Measurements from ENCODE around the gene CADM1. TPM values are rescaled to one million over a fixed set of nuclear protein-coding genes. Genes with fewer than 3 reads are reported as not detected.

Gene CADM1
- polyA plus RNA-seq, 4 donors, result 2.2 to 10.9 (median 5.8) TPM

DNA sequence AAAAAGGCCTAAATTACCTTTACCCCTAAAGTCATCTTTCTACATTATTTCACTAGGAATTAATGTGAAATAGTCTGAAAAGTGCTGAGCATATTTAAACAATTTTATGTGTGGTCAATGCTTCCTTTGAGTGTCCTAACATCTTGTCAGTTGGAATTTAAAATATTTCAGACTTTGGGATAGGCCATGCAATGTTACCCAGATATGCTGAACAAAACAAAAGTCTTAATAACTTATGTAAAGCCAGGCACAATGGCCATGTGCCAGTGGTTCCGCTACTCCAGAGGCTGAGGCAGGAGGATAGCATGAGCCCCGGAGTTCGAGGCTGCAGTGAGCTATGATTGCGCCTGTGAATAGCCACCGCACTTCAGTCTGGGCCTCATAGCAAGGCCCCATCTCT is 137.4 kb downstream of the CADM1 start:
- Histone ChIP-seq H3K9me3 (ENCODE audit: control insufficient read depth in 2 of 2, insufficient read depth in 1 of 2, low read depth in 1 of 2, low read length in 1 of 2) (no peaks in the 10 kb centered on the region), H3K27me3 (ENCODE audit: control insufficient read depth in 3 of 3, insufficient read depth in 3 of 3, low read length in 3 of 3) (no peaks in the 10 kb centered on the region), H3K36me3 (ENCODE audit: control insufficient read depth in 3 of 3, insufficient read depth in 2 of 3, low read depth in 1 of 3, low read length in 3 of 3) (no peaks in the 10 kb centered on the region), H3K4me3 (ENCODE audit: low read depth in 1 of 3, low read length in 3 of 3) (no peak overlapping the region), H3K27ac (ENCODE audit: low read depth in 1 of 3, low read length in 2 of 3) (no peak overlapping the region), H3K4me1 (ENCODE audit: control insufficient read depth in 3 of 3, insufficient read depth in 2 of 3, low read depth in 1 of 3, low read length in 2 of 3) (no peaks in the 10 kb centered on the region)
- WGBS, 3 donors, result 94 to 96% (median 95%) methylated on average over 5 of the region's 5 CpGs
- no peak for DNase-seq
- FAIRE-seq, result no peak

DNA sequence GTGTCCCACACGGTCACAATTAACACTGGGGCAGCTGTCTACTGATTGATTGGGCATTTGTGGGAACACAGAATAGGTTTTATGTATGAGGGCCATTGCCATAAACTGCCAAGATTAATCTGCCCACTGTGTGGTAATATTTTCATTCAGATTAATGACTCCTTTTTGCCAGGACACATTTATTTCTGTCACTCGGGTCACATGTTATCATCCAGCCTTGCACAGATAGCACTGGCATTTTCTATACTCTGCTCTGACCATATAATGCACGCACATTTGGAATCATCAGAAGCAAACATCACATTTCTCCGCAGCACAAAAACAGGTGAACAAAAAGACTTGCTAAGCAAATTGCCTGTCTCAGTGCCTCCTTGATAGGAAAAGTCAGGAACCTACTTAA is 138.3 kb downstream of the CADM1 start:
- no peaks in the 10 kb centered on the region for H3K9me3 ChIP-seq (ENCODE audit: control insufficient read depth in 2 of 2, insufficient read depth in 1 of 2, low read depth in 1 of 2, low read length in 1 of 2)
- no peak for FAIRE-seq
- H3K27me3 ChIP-seq (ENCODE audit: control insufficient read depth in 3 of 3, insufficient read depth in 3 of 3, low read length in 3 of 3), result no peaks in the 10 kb centered on the region
- no peak overlapping the region for H3K27ac ChIP-seq (ENCODE audit: low read depth in 1 of 3, low read length in 2 of 3)
- 84 to 89% (median 87%) methylated on average over 4 of the region's 4 CpGs for WGBS, 3 donors
- no peak overlapping the region for H3K4me3 ChIP-seq (ENCODE audit: low read depth in 1 of 3, low read length in 3 of 3)
- no peaks in the 10 kb centered on the region for H3K4me1 ChIP-seq (ENCODE audit: control insufficient read depth in 3 of 3, insufficient read depth in 2 of 3, low read depth in 1 of 3, low read length in 2 of 3)
- no peak for DNase-seq
- no peaks in the 10 kb centered on the region for H3K36me3 ChIP-seq (ENCODE audit: control insufficient read depth in 3 of 3, insufficient read depth in 2 of 3, low read depth in 1 of 3, low read length in 3 of 3)

DNA sequence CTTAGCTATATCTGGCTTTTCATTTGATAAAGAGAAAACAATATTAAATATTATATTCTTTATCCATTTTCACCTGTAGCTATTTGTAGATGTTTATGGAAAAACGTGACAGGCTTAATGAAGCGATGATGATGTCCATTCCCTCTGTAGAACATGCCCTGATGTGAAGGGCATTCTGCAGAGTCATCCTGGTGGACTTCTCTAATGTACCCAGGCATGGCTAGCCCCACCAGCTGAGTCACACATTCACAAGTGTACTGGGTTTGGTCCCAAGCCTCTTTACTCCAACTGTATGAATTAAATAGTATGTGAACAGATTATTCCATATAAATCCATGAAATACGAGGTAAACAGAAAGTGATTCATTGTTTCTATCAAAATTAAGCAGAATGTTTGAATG is 139.3 kb downstream of the CADM1 start:
- H3K4me3 ChIP-seq (ENCODE audit: low read depth in 1 of 3, low read length in 3 of 3), result no peak overlapping the region
- no peaks in the 10 kb centered on the region for H3K9me3 ChIP-seq (ENCODE audit: control insufficient read depth in 2 of 2, insufficient read depth in 1 of 2, low read depth in 1 of 2, low read length in 1 of 2)
- H3K4me1 ChIP-seq (ENCODE audit: control insufficient read depth in 3 of 3, insufficient read depth in 2 of 3, low read depth in 1 of 3, low read length in 2 of 3), result no peaks in the 10 kb centered on the region
- 76 to 91% (median 89%) methylated on average over 3 of the region's 3 CpGs for WGBS, 3 donors
- FAIRE-seq (no peak), DNase-seq (no peak)
- no peaks in the 10 kb centered on the region for H3K36me3 ChIP-seq (ENCODE audit: control insufficient read depth in 3 of 3, insufficient read depth in 2 of 3, low read depth in 1 of 3, low read length in 3 of 3)
- H3K27me3 ChIP-seq (ENCODE audit: control insufficient read depth in 3 of 3, insufficient read depth in 3 of 3, low read length in 3 of 3), result no peaks in the 10 kb centered on the region
- H3K27ac ChIP-seq (ENCODE audit: low read depth in 1 of 3, low read length in 2 of 3), result no peak overlapping the region

DNA sequence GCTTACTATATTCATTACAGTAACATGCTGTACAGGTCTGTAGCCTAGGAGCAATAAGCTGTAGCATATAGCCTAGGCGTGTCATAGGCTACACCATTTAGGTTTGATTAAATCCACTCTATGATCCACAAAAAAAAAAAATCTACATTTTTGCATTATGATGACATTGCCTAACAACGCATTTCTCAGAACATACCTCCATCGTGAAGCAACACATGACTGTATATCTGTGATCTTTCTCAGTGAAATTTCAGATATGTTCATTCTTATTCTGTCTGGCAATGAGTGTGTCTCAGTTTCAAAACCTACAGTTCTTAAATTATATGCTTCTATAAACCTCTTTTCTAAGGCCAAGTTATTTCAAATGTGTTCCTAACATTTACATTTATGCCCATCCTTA is 140.3 kb downstream of the CADM1 start:
- Histone ChIP-seq H3K9me3 (ENCODE audit: control insufficient read depth in 2 of 2, insufficient read depth in 1 of 2, low read depth in 1 of 2, low read length in 1 of 2) (no peaks in the 10 kb centered on the region), H3K27me3 (ENCODE audit: control insufficient read depth in 3 of 3, insufficient read depth in 3 of 3, low read length in 3 of 3) (no peaks in the 10 kb centered on the region), H3K27ac (ENCODE audit: low read depth in 1 of 3, low read length in 2 of 3) (no peak overlapping the region), H3K36me3 (ENCODE audit: control insufficient read depth in 3 of 3, insufficient read depth in 2 of 3, low read depth in 1 of 3, low read length in 3 of 3) (no peaks in the 10 kb centered on the region), H3K4me1 (ENCODE audit: control insufficient read depth in 3 of 3, insufficient read depth in 2 of 3, low read depth in 1 of 3, low read length in 2 of 3) (no peaks in the 10 kb centered on the region), H3K4me3 (ENCODE audit: low read depth in 1 of 3, low read length in 3 of 3) (no peak overlapping the region)
- WGBS, 3 donors, result 87 to 93% (median 90%) methylated on average over 3 of the region's 3 CpGs
- DNase-seq (no peak), FAIRE-seq (no peak)

DNA sequence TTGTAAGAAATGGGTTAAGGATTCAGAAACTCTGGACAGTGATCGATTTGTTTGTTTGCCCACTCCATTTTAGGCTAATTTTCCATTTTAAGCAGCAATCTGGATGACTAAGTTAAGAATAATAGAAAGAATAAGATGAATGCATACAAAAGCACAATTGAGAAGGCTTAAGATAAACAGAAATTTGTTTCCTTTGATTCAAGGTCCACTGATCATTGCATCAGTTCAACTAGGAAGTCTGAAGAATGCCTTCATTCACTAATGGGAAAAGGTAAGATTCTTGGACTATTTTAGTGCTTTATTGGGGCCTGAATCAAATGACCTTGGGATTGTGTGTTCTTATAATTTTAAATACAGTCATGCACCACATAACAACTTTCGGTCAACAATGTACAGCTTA is 140.8 kb downstream of the CADM1 start:
- Histone ChIP-seq H3K27ac (ENCODE audit: low read depth in 1 of 3, low read length in 2 of 3) (no peak overlapping the region), H3K4me3 (ENCODE audit: low read depth in 1 of 3, low read length in 3 of 3) (no peak overlapping the region), H3K4me1 (ENCODE audit: control insufficient read depth in 3 of 3, insufficient read depth in 2 of 3, low read depth in 1 of 3, low read length in 2 of 3) (no peaks in the 10 kb centered on the region), H3K27me3 (ENCODE audit: control insufficient read depth in 3 of 3, insufficient read depth in 3 of 3, low read length in 3 of 3) (no peaks in the 10 kb centered on the region), H3K9me3 (ENCODE audit: control insufficient read depth in 2 of 2, insufficient read depth in 1 of 2, low read depth in 1 of 2, low read length in 1 of 2) (no peaks in the 10 kb centered on the region), H3K36me3 (ENCODE audit: control insufficient read depth in 3 of 3, insufficient read depth in 2 of 3, low read depth in 1 of 3, low read length in 3 of 3) (no peaks in the 10 kb centered on the region)
- FAIRE-seq, result no peak
- WGBS, 3 donors, result 75 to 88% (median 88%) methylated on average over 2 of the region's 2 CpGs
- no peak for DNase-seq

DNA sequence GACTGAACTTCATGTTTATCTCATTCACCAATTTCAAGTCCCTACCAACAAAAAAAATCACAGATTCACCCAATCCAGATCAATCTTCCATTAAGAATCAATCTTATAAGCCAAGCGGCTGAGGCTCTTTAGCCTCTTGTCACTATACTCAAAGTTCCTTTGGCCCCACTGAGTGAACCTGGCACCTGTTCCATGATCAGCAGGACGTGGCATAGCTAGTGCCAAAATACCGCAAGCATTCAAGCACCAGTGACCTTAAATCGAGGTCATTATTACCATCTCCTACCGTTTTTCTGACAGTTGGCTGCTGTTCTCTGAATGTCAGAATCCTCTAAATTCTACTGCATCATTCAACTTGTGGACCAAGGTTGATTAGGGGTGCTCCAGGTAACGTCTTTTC is 141.2 kb downstream of the CADM1 start:
- H3K27ac ChIP-seq (ENCODE audit: low read depth in 1 of 3, low read length in 2 of 3), result no peak overlapping the region
- 83 to 88% (median 85%) methylated on average over 6 of the region's 6 CpGs for WGBS, 3 donors
- DNase-seq (no peak), FAIRE-seq (no peak)
- H3K4me3 ChIP-seq (ENCODE audit: low read depth in 1 of 3, low read length in 3 of 3), result no peak overlapping the region
- H3K9me3 ChIP-seq (ENCODE audit: control insufficient read depth in 2 of 2, insufficient read depth in 1 of 2, low read depth in 1 of 2, low read length in 1 of 2), result no peaks in the 10 kb centered on the region
- no peaks in the 10 kb centered on the region for H3K27me3 ChIP-seq (ENCODE audit: control insufficient read depth in 3 of 3, insufficient read depth in 3 of 3, low read length in 3 of 3)
- no peaks in the 10 kb centered on the region for H3K4me1 ChIP-seq (ENCODE audit: control insufficient read depth in 3 of 3, insufficient read depth in 2 of 3, low read depth in 1 of 3, low read length in 2 of 3)
- no peaks in the 10 kb centered on the region for H3K36me3 ChIP-seq (ENCODE audit: control insufficient read depth in 3 of 3, insufficient read depth in 2 of 3, low read depth in 1 of 3, low read length in 3 of 3)

DNA sequence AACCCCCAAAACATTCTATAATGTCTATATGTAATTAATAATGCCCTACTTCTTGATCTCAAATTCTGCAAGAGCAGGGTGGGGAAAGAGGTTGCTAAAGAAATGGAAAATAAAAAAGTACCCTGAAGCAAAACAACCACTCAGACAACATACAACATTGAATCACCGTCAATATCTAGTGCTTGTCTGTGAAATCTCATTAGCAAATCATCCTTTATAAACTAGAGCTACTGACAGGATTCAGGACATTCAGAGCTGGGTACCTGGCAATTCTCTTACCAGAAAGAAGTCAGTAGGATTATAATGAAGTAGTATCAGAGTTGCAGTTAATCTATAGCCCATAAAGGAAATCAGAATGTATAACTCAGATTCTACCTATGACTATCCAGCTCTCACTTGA is 143.2 kb downstream of the CADM1 start:
- no peaks in the 10 kb centered on the region for H3K27me3 ChIP-seq (ENCODE audit: control insufficient read depth in 3 of 3, insufficient read depth in 3 of 3, low read length in 3 of 3)
- no peak for FAIRE-seq
- 94 to 97% (median 95%) methylated on average over 1 of the region's 1 CpG for WGBS, 3 donors

DNA sequence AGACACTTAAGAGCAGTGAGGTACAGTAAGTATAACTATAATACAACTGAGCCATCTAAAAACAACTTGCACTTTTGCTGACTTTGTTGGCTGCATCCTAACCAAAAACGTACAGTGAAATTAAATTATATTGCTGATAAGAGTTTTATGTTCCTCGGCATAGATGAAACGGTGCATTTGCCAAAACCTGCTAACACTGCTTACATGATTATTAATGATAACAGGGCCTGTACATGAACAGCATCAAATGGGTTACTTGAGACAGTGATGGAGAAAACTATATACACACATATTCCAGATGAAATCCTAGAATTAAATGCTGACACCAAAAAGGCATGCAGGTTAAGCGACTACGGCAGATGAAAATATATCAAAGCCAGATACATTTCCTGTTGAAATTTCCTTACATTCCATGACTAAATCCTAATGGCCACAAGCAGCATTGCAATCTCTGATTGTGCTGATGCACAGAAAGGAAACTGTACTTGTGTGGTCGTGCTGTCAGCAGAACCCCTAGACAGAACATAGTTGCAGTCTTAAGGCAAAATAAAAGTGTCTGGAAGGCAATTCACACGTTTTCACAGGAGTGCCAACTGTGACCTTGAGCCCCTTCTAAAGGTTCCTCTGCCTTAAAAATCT is 143.9 kb downstream of the CADM1 start:
- H3K36me3 ChIP-seq (ENCODE audit: control insufficient read depth in 3 of 3, insufficient read depth in 2 of 3, low read depth in 1 of 3, low read length in 3 of 3), result no peaks in the 10 kb centered on the region
- no peaks in the 10 kb centered on the region for H3K27me3 ChIP-seq (ENCODE audit: control insufficient read depth in 3 of 3, insufficient read depth in 3 of 3, low read length in 3 of 3)
- no peaks in the 10 kb centered on the region for H3K9me3 ChIP-seq (ENCODE audit: control insufficient read depth in 2 of 2, insufficient read depth in 1 of 2, low read depth in 1 of 2, low read length in 1 of 2)
- no peaks in the 10 kb centered on the region for H3K4me1 ChIP-seq (ENCODE audit: control insufficient read depth in 3 of 3, insufficient read depth in 2 of 3, low read depth in 1 of 3, low read length in 2 of 3)
- 47 to 73% (median 48%) methylated on average over 7 of the region's 7 CpGs for WGBS, 3 donors
- DNase-seq, result no peak
- FAIRE-seq, result no peak
- H3K4me3 ChIP-seq (ENCODE audit: low read depth in 1 of 3, low read length in 3 of 3), result no peak overlapping the region
- no peak overlapping the region for H3K27ac ChIP-seq (ENCODE audit: low read depth in 1 of 3, low read length in 2 of 3)

More for the DNA sequence above, 143.2 kb downstream of the CADM1 start:
- H3K27ac ChIP-seq (ENCODE audit: low read depth in 1 of 3, low read length in 2 of 3), result no peak overlapping the region
- H3K9me3 ChIP-seq (ENCODE audit: control insufficient read depth in 2 of 2, insufficient read depth in 1 of 2, low read depth in 1 of 2, low read length in 1 of 2), result no peaks in the 10 kb centered on the region
- no peaks in the 10 kb centered on the region for H3K36me3 ChIP-seq (ENCODE audit: control insufficient read depth in 3 of 3, insufficient read depth in 2 of 3, low read depth in 1 of 3, low read length in 3 of 3)
- H3K4me3 ChIP-seq (ENCODE audit: low read depth in 1 of 3, low read length in 3 of 3), result no peak overlapping the region
- H3K4me1 ChIP-seq (ENCODE audit: control insufficient read depth in 3 of 3, insufficient read depth in 2 of 3, low read depth in 1 of 3, low read length in 2 of 3), result no peaks in the 10 kb centered on the region
- DNase-seq, result no peak

DNA sequence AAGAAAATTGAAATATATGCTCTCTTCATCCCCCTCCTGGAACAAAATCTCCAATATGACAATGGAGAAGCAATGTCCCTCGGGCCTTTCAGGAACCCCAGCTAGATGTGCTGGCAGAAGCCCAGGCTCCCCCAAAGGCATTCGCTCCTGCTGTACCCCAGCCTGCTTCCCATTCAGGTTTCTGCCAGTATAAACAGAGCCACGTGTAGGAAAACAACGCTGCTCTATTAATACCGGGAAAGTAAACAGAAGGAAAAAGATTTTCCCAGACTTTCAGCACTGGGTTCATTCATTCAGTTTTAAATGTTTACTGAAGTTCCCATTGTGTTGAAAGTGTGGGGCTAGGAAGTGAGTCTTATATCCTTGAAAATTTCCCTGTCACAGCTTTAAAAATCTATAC is 147.1 kb downstream of the CADM1 start:
- no peaks in the 10 kb centered on the region for H3K9me3 ChIP-seq (ENCODE audit: control insufficient read depth in 2 of 2, insufficient read depth in 1 of 2, low read depth in 1 of 2, low read length in 1 of 2)

More for the DNA sequence above, 147.1 kb downstream of the CADM1 start:
- no peak overlapping the region for H3K4me3 ChIP-seq (ENCODE audit: low read depth in 1 of 3, low read length in 3 of 3)
- no peak for FAIRE-seq
- H3K27me3 ChIP-seq (ENCODE audit: control insufficient read depth in 3 of 3, insufficient read depth in 3 of 3, low read length in 3 of 3), result no peaks in the 10 kb centered on the region
- 20 to 44% (median 28%) methylated on average over 5 of the region's 5 CpGs for WGBS, 3 donors
- H3K27ac ChIP-seq (ENCODE audit: low read depth in 1 of 3, low read length in 2 of 3), result no peak overlapping the region
- no peak for DNase-seq
- no peaks in the 10 kb centered on the region for H3K4me1 ChIP-seq (ENCODE audit: control insufficient read depth in 3 of 3, insufficient read depth in 2 of 3, low read depth in 1 of 3, low read length in 2 of 3)
- H3K36me3 ChIP-seq (ENCODE audit: control insufficient read depth in 3 of 3, insufficient read depth in 2 of 3, low read depth in 1 of 3, low read length in 3 of 3), result no peaks in the 10 kb centered on the region
